NB4 (cell line): ENCODE results near the gene CTNNA2.

Experiments
- DNase-seq: peaks from one replicate; pipeline ENCODE4 v3.0.0; 2010; ENCODE audit warnings: low read depth
- H3K4me3 ChIP-seq: one replicate; pipeline ENCODE4 v1.5.1; 2011; ENCODE audit warnings: mild to moderate bottlenecking, low read depth, low read length, moderate library complexity
- MYC ChIP-seq: IDR thresholded peaks from 2 replicates; pipeline ENCODE4 v1.6.1; 2011; ENCODE audit warnings: low read depth, low read length
- POLR2A ChIP-seq: IDR thresholded peaks from 2 replicates; pipeline ENCODE4 v1.6.1; 2011; ENCODE audit warnings: mild to moderate bottlenecking; ENCODE audit not compliant: insufficient read length; ENCODE audit errors: extremely low read depth
- TF ChIP-seq, protein P1 (sequence below): IDR thresholded peaks from one replicate; pipeline ENCODE4 v1.5.1; 2012; ENCODE audit warnings: low read depth, low read length
- TF ChIP-seq, protein P2 (sequence below): IDR thresholded peaks from 2 replicates; pipeline ENCODE4 v1.6.1; 2011; ENCODE audit warnings: low read depth, low read length

Gene CTNNA2

DNA sequence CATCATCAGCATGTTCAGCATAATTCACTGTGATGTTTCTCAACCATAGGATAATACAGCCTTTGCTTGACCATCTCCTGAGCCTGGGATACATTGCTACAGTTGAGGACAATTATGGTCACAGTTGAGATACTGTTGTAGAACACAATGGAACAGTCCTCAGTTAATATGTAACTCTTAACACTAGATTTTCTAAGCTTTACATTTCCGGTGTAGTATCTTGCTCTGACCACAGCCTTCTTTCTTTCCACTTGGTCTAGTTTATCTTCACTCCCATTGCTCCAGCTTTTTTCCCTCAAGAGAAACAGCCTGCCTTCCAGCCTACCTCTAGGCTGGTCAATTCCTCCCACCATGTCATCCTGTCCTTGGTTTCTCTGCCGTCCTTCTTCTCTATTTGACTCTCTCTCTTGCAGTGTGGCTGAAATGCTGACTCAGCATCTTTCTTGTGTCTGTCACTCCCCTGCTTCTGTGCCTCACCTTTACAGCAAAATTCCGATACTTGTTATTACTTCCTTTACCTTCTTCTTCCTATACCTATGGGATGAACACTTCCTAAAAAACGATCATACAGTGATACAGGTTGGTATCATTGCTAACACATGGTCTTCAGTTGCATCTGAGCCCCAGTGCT lies 80.5 kb downstream of the CTNNA2 start:
- no peak for DNase-seq
- TF ChIP-seq POLR2A, result no peak
- TF ChIP-seq, protein P1, sequence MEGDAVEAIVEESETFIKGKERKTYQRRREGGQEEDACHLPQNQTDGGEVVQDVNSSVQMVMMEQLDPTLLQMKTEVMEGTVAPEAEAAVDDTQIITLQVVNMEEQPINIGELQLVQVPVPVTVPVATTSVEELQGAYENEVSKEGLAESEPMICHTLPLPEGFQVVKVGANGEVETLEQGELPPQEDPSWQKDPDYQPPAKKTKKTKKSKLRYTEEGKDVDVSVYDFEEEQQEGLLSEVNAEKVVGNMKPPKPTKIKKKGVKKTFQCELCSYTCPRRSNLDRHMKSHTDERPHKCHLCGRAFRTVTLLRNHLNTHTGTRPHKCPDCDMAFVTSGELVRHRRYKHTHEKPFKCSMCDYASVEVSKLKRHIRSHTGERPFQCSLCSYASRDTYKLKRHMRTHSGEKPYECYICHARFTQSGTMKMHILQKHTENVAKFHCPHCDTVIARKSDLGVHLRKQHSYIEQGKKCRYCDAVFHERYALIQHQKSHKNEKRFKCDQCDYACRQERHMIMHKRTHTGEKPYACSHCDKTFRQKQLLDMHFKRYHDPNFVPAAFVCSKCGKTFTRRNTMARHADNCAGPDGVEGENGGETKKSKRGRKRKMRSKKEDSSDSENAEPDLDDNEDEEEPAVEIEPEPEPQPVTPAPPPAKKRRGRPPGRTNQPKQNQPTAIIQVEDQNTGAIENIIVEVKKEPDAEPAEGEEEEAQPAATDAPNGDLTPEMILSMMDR, result no peak
- TF ChIP-seq, protein P2, sequence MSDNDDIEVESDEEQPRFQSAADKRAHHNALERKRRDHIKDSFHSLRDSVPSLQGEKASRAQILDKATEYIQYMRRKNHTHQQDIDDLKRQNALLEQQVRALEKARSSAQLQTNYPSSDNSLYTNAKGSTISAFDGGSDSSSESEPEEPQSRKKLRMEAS, result no peak
- no peak for TF ChIP-seq MYC
- H3K4me3 ChIP-seq, result no peak overlapping the region

DNA sequence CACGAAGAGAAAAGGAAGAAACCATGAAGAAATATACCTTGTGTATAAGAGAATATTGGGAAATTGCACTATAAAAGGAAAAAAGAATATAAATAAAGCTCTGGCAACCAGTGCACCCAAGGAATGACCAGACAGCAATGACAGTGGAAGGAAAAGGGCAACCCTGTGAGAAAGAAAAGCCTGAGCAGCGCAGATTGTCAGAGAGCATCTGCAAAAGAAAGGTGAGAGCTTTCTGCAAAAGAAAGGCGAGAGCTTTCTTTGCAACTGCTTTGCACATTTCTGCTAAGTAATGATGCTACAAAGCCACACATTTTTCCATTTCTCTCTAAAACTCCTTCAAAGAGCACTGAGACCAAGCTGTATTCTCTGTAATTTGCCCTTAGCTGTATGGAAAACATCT lies 83.6 kb downstream of the CTNNA2 start:
- H3K4me3 ChIP-seq, result no peak overlapping the region
- TF ChIP-seq, protein P1, result no peak
- no peak for TF ChIP-seq POLR2A
- TF ChIP-seq, protein P2, result no peak
- TF ChIP-seq MYC, result no peak
- no peak for DNase-seq

DNA sequence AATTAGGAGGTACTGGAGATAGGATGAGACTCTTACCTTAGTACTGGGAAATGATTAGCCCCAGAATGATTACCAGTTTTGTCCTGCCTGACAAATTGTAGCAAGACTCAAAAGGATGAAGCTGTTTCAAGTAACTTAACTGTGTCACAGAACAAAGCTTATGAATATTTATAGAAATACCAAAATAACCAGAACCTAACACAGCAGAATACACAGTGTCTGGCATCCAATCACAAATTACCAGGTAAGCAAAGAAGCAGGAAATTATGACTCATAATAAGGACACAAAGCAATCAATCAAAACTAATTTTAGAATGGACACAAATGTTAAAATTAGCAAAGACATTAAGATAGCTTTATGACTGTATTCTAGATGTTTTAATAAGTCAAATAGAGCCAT lies 91.9 kb downstream of the CTNNA2 start:
- H3K4me3 ChIP-seq, result no peak overlapping the region
- DNase-seq, result no peak
- TF ChIP-seq POLR2A, result no peak
- TF ChIP-seq, protein P2, result no peak
- TF ChIP-seq, protein P1, result no peak
- TF ChIP-seq MYC, result no peak

DNA sequence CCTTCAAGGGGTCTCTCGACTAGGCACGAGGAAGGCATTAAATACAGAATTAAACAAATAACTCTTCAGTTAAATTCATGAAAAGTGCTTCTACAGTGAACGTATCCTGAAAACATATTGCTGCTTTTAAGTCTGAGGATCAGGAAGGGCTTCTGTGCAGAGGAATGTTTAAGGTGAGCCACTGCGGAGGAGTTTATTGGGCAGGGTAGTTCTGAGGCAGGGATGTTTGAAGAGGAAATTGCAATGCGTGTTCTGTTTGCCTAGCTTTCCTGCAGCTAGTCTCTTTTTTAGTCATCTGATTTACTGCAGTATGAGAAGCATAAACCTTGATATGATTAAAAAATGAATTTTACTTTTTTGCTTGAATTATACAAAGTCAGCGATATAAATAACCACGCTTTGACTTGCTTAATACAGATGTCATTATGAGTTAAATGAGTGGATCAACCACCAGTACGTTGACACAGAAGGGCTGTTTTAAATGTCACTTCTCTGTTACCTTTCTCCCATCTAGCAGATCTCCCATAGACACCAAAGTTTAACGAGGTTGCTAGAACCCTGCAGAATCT lies 98.7 kb downstream of the CTNNA2 start:
- no peak for TF ChIP-seq MYC
- TF ChIP-seq, protein P2, result no peak
- TF ChIP-seq, protein P1, result no peak
- TF ChIP-seq POLR2A, result no peak
- H3K4me3 ChIP-seq, result no peak overlapping the region
- DNase-seq, result no peak

DNA sequence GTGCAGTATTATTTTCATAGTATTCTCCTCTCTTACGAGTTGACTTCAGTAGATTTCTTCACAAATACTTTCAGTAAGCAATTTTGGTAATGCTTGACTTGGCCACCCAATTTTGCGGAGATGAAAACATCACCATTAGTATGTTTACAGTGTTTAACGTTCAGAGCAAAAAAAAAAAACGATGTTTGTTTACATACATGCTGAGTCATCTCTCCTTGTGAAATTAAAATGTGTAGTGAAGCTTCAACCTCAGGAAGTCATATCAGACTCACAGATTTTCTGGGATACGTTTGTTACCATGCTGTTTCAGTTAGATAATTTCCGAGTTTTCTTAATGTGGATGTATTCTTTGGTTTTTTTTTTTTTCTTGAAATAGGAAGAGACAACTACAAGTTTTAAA lies 100.1 kb downstream of the CTNNA2 start:
- TF ChIP-seq POLR2A, result no peak
- no peak for TF ChIP-seq MYC
- TF ChIP-seq, protein P1, result no peak
- TF ChIP-seq, protein P2, result no peak

More for the DNA sequence above, 100.1 kb downstream of the CTNNA2 start:
- DNase-seq, result no peak
- H3K4me3 ChIP-seq, result no peak overlapping the region
